GM13977 (cell line): ENCODE measurements around the gene SCAP.

Experiments used
- DNase-seq: peaks from one replicate; pipeline ENCODE4 v3.0.0; 2012; ENCODE audit warnings: low spot score
- in situ Hi-C: fragments of 300-500 bp; cut with MboI; formaldehyde crosslinking; loops from one replicate; pipeline ENCODE4 v1.12.0; 2022; ENCODE audit warnings: low sequenced_read_pairs, low pct_unique_long_range_greater_than_20kb, mixed read lengths, inconsistent platforms; ENCODE audit not compliant: unreplicated experiment
- TF ChIP-seq, protein P1 (sequence below): IDR thresholded peaks from 2 replicates; pipeline ENCODE4 v1.5.1; 2012; ENCODE audit warnings: mild to moderate bottlenecking, control low read depth; ENCODE audit not compliant: insufficient read depth; ENCODE audit errors: extremely low read depth, missing control alignments

Gene SCAP

GRCh38 chr3:47380026-47380600 is 95.6 kb downstream of the SCAP start:
- in situ Hi-C loops, result no loop called here
- no peak for DNase-seq
- TF ChIP-seq, protein P1, sequence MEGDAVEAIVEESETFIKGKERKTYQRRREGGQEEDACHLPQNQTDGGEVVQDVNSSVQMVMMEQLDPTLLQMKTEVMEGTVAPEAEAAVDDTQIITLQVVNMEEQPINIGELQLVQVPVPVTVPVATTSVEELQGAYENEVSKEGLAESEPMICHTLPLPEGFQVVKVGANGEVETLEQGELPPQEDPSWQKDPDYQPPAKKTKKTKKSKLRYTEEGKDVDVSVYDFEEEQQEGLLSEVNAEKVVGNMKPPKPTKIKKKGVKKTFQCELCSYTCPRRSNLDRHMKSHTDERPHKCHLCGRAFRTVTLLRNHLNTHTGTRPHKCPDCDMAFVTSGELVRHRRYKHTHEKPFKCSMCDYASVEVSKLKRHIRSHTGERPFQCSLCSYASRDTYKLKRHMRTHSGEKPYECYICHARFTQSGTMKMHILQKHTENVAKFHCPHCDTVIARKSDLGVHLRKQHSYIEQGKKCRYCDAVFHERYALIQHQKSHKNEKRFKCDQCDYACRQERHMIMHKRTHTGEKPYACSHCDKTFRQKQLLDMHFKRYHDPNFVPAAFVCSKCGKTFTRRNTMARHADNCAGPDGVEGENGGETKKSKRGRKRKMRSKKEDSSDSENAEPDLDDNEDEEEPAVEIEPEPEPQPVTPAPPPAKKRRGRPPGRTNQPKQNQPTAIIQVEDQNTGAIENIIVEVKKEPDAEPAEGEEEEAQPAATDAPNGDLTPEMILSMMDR, result no peak

DNA sequence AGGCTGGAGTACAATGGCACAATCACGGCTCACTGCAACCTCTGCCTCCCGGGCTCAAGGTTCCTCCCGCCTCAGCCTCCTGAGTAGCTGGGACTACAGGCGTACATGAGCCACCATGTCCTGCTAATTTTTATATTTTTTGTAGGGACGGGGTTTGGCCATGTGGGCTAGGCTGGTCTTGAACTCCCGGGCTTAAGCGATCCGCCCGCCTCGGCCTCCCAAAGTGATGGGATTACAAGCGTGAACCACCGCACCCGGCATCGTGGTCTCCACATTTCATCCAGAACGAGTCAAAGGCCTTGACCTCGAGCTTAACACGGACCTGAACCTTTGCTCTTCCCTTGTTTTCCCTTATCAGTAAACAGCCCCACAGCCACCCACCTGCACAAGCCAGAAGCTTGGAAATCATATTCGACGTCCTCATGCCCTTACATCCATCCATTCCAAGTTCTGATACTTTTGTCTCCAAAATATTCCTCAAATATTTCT is 96.3 kb downstream of the SCAP start:
- TF ChIP-seq, protein P1, result no peak
- in situ Hi-C loops, result no loop called here
- DNase-seq, result no peak

- TF ChIP-seq, protein P1, result no peak
- DNase-seq, result no peak
- in situ Hi-C loops, result no loop called here
Measured at GRCh38 chr3:47378869-47379268, 96.9 kb downstream of the SCAP start.

DNA sequence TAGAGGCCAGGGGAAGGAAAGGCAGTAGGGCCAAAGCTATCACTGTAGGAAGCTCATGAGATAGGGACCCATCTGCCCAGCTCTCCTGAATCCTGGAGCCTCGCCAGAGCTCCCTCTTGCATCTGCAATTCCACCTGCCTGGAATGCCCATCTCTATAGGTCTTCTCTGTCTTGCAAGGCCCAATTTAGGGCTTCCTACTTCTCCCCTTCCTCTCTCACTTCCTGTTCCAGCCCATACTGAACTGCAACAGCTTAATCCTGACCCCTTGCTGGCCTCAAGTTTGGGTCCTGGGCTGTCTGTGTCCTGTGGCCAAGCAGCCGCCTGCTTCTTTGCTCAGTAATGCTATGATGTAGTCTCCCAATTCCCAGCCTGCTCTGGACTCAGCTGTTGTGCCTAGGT is 98.6 kb downstream of the SCAP start:
- in situ Hi-C loops, result no loop called here
- TF ChIP-seq, protein P1, result no peak
- no peak for DNase-seq

DNA sequence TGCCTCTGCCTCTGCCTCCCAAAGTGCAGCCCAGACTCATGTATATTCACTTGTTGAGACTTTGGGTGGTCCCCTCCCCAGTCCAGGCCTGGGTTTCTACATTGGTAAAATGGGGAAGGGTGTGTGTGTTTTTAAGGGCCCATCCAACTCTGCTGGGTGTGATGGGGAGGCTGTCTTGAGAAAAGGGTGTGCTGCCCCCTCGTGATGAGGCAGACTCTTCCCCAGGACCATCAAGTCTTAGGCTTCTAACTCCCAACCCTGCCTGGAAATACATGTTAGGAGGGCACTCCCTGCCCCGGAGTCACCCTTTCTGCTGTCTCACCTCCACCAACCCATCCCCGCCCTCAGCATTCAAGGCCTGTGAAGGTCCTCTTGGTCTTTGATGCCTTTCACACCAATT is 99.3 kb downstream of the SCAP start:
- TF ChIP-seq, protein P1, result no peak
- no peak for DNase-seq
- in situ Hi-C loops, result no loop called here

DNA sequence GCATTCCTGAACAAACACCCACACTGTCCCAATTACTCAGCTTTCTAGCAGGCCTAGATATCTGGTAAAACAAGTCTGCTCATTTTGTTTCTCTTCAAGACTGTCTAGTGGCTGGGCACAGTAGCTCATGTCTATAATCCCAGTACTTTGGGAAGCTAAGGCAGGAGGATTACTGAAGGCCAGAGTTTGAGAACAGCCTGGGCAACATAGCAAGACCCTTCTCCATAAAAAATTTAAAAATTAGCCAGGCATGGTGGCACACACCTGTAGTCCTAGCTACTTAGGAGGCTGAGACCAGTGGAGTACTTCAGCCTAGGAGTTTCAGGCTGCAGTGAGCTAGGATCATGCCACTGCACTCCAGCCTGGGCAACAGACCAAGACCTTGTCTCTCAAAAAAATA is 101.2 kb downstream of the SCAP start:
- in situ Hi-C loops, result loop anchor here (25.0 kb wide), 1 partner anchor 462 kb away; no protein-coding TSS in a partner anchor
- DNase-seq, result no peak
- TF ChIP-seq, protein P1, result no peak
